Stomach (tissue), 19 donors: ENCODE data around the gene DLK2. TPM values are rescaled to one million over a fixed set of nuclear protein-coding genes. Genes with fewer than 3 reads are reported as not detected.

Experiments
- DNase-seq, 2 donors: peaks; one replicate each; pipeline versions ENCODE4 v3.0.0 to v3.0.0-alpha.2; 2013 to 2019
- H3K27ac ChIP-seq, 5 donors: fragments of 200-600 bp in 4 of 5; sonication (generic) in 4 of 5; one replicate each; pipeline ENCODE4 v1.5.1; 2013 to 2019; ENCODE audit warnings: mild to moderate bottlenecking in 1 of 5, moderate library complexity in 1 of 5
- H3K27me3 ChIP-seq, 3 donors: fragments of 200-600 bp; sonication (generic); one replicate each; pipeline ENCODE4 v1.5.1; 2017 to 2019; ENCODE audit warnings: mixed run types in 1 of 3
- H3K36me3 ChIP-seq, 4 donors: fragments of 200-600 bp; sonication (generic); 1 replicate in 3 of 4; 2 replicates in 1 of 4; pipeline ENCODE4 v1.5.1; 2016 to 2019
- H3K4me1 ChIP-seq, 4 donors: fragments of 200-600 bp; sonication (generic); one replicate each; pipeline ENCODE4 v1.5.1; 2016 to 2019
- H3K4me3 ChIP-seq, 4 donors: fragments of 200-600 bp; sonication (generic) in 3 of 4; one replicate each; pipeline ENCODE4 v1.5.1; 2016 to 2019; ENCODE audit warnings: mild to moderate bottlenecking in 1 of 4
- H3K9me3 ChIP-seq, 4 donors: fragments of 200-600 bp; sonication (generic); one replicate each; pipeline ENCODE4 v1.5.1; 2016 to 2019
- EP300 ChIP-seq: sonication (generic); formaldehyde crosslinking; IDR thresholded peaks from one replicate; pipeline ENCODE4 v1.6.1; 2017; ENCODE audit warnings: antibody characterized with exemption
- POLR2A ChIP-seq, 4 donors: fragments of 450-650 bp; IDR thresholded peaks; one replicate each; pipeline ENCODE4 v1.6.1; 2016; ENCODE audit warnings: antibody characterized with exemption in 4 of 4, control low read depth in 2 of 4, mild to moderate bottlenecking in 1 of 4, moderate library complexity in 1 of 4
- POLR2AphosphoS5 ChIP-seq, 3 donors: sonication (generic); formaldehyde crosslinking; IDR thresholded peaks; one replicate each; pipeline ENCODE4 v1.6.1; 2016; ENCODE audit warnings: antibody characterized with exemption in 3 of 3
- WGBS, 5 donors: extraction: QIAGEN DNeasy Blood & Tissue Kit in 3 of 5; methylation state at CpG; one replicate each; pipeline versions ENCODE4 v1.1.5 to v1.1.7; 2013 to 2018; 5-methylcytosine and 5-hydroxymethylcytosine counted together
- intact Hi-C: fragments of 100-400 bp; cut with DNase I; formaldehyde crosslinking; loops from one replicate; pipeline ENCODE4 v1.15.1; 2023; ENCODE audit warnings: low total_unique reads
- long read RNA-seq, 10 donors: transcript quantifications; one replicate each; lab custom pipeline, GENCODE V29; 2026
- polyA plus RNA-seq, 3 donors: library from polyadenylated mRNA; stranded (reverse); fragments of 200-250 nt; gene quantifications; one replicate each; pipeline ENCODE4 v1.2.3, GENCODE V29; 2013
- total RNA-seq, 5 donors: library from RNA; depleted of rRNA; stranded (reverse); fragments of >200 nt; gene quantifications; one replicate each; pipeline versions ENCODE4 v1.1.0 to v1.2.3, GENCODE V29; 2014 to 2016
- TF ChIP-seq, protein P1 (sequence below), 7 experiments: fragments of 450-650 bp in 4 of 7; fragments of 200-600 bp in 3 of 7; sonication (generic) in 3 of 7; IDR thresholded peaks; one replicate each; pipeline ENCODE4 v1.5.1; 2016 to 2019; ENCODE audit warnings: antibody characterized with exemption in 7 of 7, control low read depth in 2 of 7, mild to moderate bottlenecking in 1 of 7
- donor health status: healthy with polysubstance abuse.
- donor health status: Bipolar disorder and iron deficiency.
- donor health status: healthy.

Gene DLK2, protein sequence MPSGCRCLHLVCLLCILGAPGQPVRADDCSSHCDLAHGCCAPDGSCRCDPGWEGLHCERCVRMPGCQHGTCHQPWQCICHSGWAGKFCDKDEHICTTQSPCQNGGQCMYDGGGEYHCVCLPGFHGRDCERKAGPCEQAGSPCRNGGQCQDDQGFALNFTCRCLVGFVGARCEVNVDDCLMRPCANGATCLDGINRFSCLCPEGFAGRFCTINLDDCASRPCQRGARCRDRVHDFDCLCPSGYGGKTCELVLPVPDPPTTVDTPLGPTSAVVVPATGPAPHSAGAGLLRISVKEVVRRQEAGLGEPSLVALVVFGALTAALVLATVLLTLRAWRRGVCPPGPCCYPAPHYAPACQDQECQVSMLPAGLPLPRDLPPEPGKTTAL
- under 1 TPM in 1 of 5 donors, not detected in 4; 0.37 TPM for total RNA-seq
- 10 to 100 TPM in 1 of 3 donors, not detected in 2; 17.0 TPM for polyA plus RNA-seq
- long read RNA-seq, donor 1 = 0 reads
- long read RNA-seq, donor 2, partial matches to known transcripts = 0 of 1 reads
- long read RNA-seq, donor 2, other reads (novel, unspliced or antisense) = 0 of 1 reads
- long read RNA-seq, donor 3 = 0 reads
- long read RNA-seq, donor 4 = 0 reads
- long read RNA-seq, donor 5 = 0 reads
- long read RNA-seq, donor 6, partial matches to known transcripts = 0 of 2 reads
- long read RNA-seq, donor 6, other reads (novel, unspliced or antisense) = 0 of 2 reads
- long read RNA-seq, donor 7 = 0 reads
- long read RNA-seq, donor 8, partial matches to known transcripts = 0 of 1 reads
- long read RNA-seq, donor 8, other reads (novel, unspliced or antisense) = 0 of 1 reads
- long read RNA-seq, donor 9 = 0 reads
- long read RNA-seq, donor 10, partial matches to known transcripts = 0 of 1 reads
- long read RNA-seq, donor 10, other reads (novel, unspliced or antisense) = 0 of 1 reads

DNA sequence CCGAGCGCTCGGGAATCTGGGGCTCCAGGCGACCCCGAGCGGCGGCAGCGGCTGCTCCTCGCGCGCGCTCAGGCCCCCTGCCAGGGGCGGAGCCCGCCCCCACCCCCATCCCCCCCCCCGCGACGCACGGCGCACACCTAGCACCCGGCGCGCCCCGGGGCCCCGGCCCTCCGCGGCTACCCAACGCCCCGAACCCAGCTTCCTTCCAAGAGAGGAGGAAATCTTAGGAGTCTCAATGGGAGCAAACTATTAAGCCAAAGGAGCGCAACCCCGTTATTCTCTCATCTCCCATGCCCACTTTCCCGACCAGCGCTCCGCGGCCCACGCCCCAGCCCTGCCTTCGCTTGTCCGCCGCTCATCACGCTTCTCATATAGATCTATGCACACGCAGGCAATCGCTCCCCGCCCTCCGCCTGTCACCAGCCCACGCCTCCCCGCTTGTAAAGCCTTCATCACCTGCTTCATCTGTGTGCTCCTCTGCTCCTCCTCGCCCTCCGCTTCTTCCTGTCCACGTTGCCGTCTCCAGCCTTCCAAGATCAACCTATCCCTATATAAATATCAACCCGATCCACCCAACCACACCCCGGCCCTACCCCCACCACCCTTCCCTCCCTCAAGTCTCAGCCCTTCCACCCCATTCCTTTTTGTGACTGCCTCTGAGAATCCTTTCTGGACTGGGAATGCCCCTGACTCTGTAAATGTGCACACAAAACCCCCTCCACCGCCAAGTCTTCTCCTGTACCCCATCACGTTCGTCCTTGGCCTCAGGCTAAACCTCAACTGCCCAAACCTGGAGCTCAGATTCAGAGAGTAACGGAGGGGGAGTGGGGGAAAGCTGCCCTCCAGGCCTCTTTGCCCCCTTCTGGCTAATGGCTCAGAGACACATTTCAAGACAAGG, at the start of gene DLK2:
Gene DLK2 (minus strand): TSS at position 18 of the 898 bp plus-strand sequence. CDS start 723 bp downstream, outside the sequence.
- TF ChIP-seq EP300 = no peak
- no peak for TF ChIP-seq POLR2AphosphoS5 (IDR thresholded peaks at IDR 0.05)
- TF ChIP-seq POLR2A (IDR thresholded peaks at IDR 0.05) = no peak
- TF ChIP-seq, protein P1, sequence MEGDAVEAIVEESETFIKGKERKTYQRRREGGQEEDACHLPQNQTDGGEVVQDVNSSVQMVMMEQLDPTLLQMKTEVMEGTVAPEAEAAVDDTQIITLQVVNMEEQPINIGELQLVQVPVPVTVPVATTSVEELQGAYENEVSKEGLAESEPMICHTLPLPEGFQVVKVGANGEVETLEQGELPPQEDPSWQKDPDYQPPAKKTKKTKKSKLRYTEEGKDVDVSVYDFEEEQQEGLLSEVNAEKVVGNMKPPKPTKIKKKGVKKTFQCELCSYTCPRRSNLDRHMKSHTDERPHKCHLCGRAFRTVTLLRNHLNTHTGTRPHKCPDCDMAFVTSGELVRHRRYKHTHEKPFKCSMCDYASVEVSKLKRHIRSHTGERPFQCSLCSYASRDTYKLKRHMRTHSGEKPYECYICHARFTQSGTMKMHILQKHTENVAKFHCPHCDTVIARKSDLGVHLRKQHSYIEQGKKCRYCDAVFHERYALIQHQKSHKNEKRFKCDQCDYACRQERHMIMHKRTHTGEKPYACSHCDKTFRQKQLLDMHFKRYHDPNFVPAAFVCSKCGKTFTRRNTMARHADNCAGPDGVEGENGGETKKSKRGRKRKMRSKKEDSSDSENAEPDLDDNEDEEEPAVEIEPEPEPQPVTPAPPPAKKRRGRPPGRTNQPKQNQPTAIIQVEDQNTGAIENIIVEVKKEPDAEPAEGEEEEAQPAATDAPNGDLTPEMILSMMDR (IDR thresholded peaks at IDR 0.05) = no peak
- Histone ChIP-seq H3K4me1 (peaks cover 16 to 22% (median 19%) of the 10 kb centered on the region in 4 donors), H3K36me3 (peaks cover 3 to 27% (median 24%) of the 10 kb centered on the region in 4 donors), H3K9me3 (no peaks in the 10 kb centered on the region), H3K27ac (peak within 1 kb of the TSS in 1 of 5 donors; percentile 43), H3K4me3 (peak within 1 kb of the TSS; percentile 49 to 68 (median 58)), H3K27me3 (peaks cover 9 to 59% (median 24%) of the 10 kb centered on the region in 3 donors)
- peak in 1 of 2 donors; percentile 60 for DNase-seq
- intact Hi-C loops = no loop called here
- 3 to 4% (median 4%) methylated on average over 26 to 55 of the region's 55 CpGs for WGBS, 5 donors

DNA sequence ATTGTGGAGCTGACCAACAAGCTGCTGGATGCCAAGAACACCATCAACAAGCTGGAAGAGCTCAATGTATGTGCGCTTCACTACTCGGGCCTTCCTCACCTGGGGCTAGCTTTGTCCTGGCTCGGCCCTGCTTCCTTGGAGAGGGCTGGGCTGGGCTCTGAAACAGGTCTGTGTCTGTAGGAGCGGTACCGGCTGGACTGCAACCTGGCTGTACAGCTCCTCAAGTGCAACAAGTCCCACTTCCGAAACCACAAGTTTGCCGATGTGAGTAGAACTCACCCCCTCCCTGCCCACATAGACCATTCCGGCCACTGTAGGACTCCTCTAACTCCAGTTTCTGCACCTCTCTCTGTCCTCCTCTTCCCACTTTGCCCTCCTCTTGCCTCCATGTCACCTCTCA, 48.1 kb upstream of the DLK2 start:
- Histone ChIP-seq H3K4me1 (peaks cover 6 to 21% (median 16%) of the 10 kb centered on the region in 4 donors), H3K27ac (no peak overlapping the region), H3K27me3 (peaks cover 0 to 13% (median 0%) of the 10 kb centered on the region in 3 donors), H3K9me3 (no peaks in the 10 kb centered on the region), H3K4me3 (no peak overlapping the region), H3K36me3 (peaks cover 59 to 79% (median 75%) of the 10 kb centered on the region in 4 donors)
- WGBS, 5 donors = 90 to 94% (median 92%) methylated on average over 8 of the region's 8 CpGs
- TF ChIP-seq EP300 (no peak), POLR2AphosphoS5 (IDR thresholded peaks at IDR 0.05) (no peak), POLR2A (IDR thresholded peaks at IDR 0.05) (no peak)
- TF ChIP-seq, protein P1 (IDR thresholded peaks at IDR 0.05) = no peak
- no peak for DNase-seq
- intact Hi-C loops = loop anchor here (10.0 kb wide), 1 partner anchor 239 kb away; no protein-coding TSS in a partner anchor

DNA sequence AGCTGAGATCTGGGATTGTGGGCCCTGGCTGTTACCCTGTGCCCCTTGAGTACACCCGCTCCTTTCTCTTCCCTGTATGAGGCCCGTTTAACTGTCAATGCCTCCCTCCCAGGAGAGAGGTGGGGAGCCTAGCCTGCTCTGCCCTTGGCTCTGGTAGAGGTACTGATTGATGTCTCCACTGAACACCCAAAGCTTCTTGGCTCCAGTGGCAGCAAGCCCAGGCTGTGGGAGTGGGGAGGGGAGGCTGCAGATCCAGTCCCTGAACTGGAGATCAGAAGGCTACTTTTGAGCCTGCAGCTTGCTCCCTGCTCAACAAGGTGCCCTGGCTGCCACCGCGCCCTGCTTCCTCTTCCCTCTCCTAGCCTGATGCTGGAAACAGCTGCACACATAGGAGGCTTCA, 47.3 kb upstream of the DLK2 start:
- intact Hi-C loops = loop anchor here (10.0 kb wide), 1 partner anchor 238 kb away; no protein-coding TSS in a partner anchor
- TF ChIP-seq POLR2A (IDR thresholded peaks at IDR 0.05) (no peak), EP300 (no peak), POLR2AphosphoS5 (IDR thresholded peaks at IDR 0.05) (no peak)
- TF ChIP-seq, protein P1 (IDR thresholded peaks at IDR 0.05) = no peak

More for the DNA sequence above, 47.3 kb upstream of the DLK2 start:
- Histone ChIP-seq H3K4me3 (no peak overlapping the region), H3K4me1 (peaks cover 6 to 21% (median 16%) of the 10 kb centered on the region in 4 donors), H3K9me3 (no peaks in the 10 kb centered on the region), H3K36me3 (peaks cover 65 to 87% (median 83%) of the 10 kb centered on the region in 4 donors), H3K27ac (no peak overlapping the region), H3K27me3 (peaks cover 0 to 6% (median 0%) of the 10 kb centered on the region in 3 donors)
- 71 to 94% (median 91%) methylated on average over 2 to 4 of the region's 4 CpGs for WGBS, 5 donors
- DNase-seq = no peak
